A549 (cell line): ENCODE measurements around the gene ZNF143. TPM values are rescaled to one million over a fixed set of nuclear protein-coding genes. Genes with fewer than 3 reads are reported as not detected.

ENCODE experiments used
- ATAC-seq, 2 experiments: fragments of 200-7000 bp in 1 of 2; fragments of >200 bp in 1 of 2; cut with Nextera tagmentation in 1 of 2; cut with Tn5 transposase in 1 of 2; 3 replicates each; pipeline versions ENCODE4 v1.8.0 to v1.9.1; 2018 to 2020; ENCODE audit warnings: mild to moderate bottlenecking in 1 of 2, moderate library complexity in 1 of 2
- CTCF ChIA-PET: fragments of 300-600 bp; sonication (Branson Sonifier 250); formaldehyde crosslinking; extraction: SDS; loops from one replicate; lab custom pipeline; 2021; ENCODE audit warnings: antibody characterized with exemption, inconsistent platforms; lab: Yijun Ruan, JAX
- POLR2A ChIA-PET: fragments of 350-600 bp; formaldehyde crosslinking; extraction: SDS; loops from one replicate; lab custom pipeline; 2021; ENCODE audit warnings: antibody characterized with exemption, inconsistent platforms; lab: Yijun Ruan, JAX
- DNase-seq, 2 experiments: peaks; one replicate each; pipeline versions ENCODE4 v3.0.0 to v3.0.0-alpha.2; 2011 to 2016; ENCODE audit warnings: low read depth in 1 of 2, low spot score in 1 of 2
- FAIRE-seq: peaks from 2 replicates; lab custom pipeline; 2011; peaks lifted over from hg19 to GRCh38; lab: Jason Lieb, UNC
- H3K27ac ChIP-seq, 2 experiments: fragments of >200 bp; sonication (Bioruptor Twin); formaldehyde crosslinking; 3 replicates each; pipeline ENCODE4 v1.5.1; 2016 to 2017
- H3K4me1 ChIP-seq: fragments of >200 bp; sonication (Bioruptor Twin); formaldehyde crosslinking; 3 replicates; pipeline ENCODE4 v1.6.1; 2016
- H3K4me2 ChIP-seq: fragments of >200 bp; sonication (Bioruptor Twin); formaldehyde crosslinking; 3 replicates; pipeline ENCODE4 v1.6.1; 2016
- H3K4me3 ChIP-seq: fragments of >200 bp; sonication (Bioruptor Twin); formaldehyde crosslinking; 3 replicates; pipeline ENCODE4 v1.5.1; 2016
- H3K9me3 ChIP-seq: fragments of >200 bp; sonication (Bioruptor Twin); formaldehyde crosslinking; 3 replicates; pipeline ENCODE4 v1.6.1; 2016
- CBX2 ChIP-seq: fragments of 200-600 bp; sonication (generic); IDR thresholded peaks from 2 replicates; pipeline ENCODE4 v1.6.1; 2016; ENCODE audit warnings: low read depth, mild to moderate bottlenecking, borderline replicate concordance
- E2F6 ChIP-seq: IDR thresholded peaks from 2 replicates; pipeline ENCODE4 v1.6.1; 2012; ENCODE audit warnings: low read depth, borderline replicate concordance
- EP300 ChIP-seq, 2 experiments: fragments of >200 bp; sonication (Bioruptor Twin); formaldehyde crosslinking; IDR thresholded peaks; 2 replicates in 1 of 2; 3 replicates in 1 of 2; pipeline ENCODE4 v1.6.1; 2016 to 2017
- ESRRA ChIP-seq: fragments of 150-350 bp; IDR thresholded peaks from 2 replicates; pipeline ENCODE4 v1.6.1; 2014; ENCODE audit warnings: mild to moderate bottlenecking, low read length, borderline replicate concordance
- FOSB ChIP-seq: fragments of 250-450 bp; sonication (Bioruptor Pico); IDR thresholded peaks from 2 replicates; pipeline ENCODE4 v1.5.0; 2020; ENCODE audit warnings: mild to moderate bottlenecking, moderate library complexity
- GATA3 ChIP-seq: IDR thresholded peaks from 2 replicates; pipeline ENCODE4 v1.6.1; 2012; ENCODE audit warnings: borderline replicate concordance
- HDAC2 ChIP-seq: fragments of 200-600 bp; sonication (generic); IDR thresholded peaks from 2 replicates; pipeline ENCODE4 v1.6.1; 2016
- HMGXB4 ChIP-seq: fragments of 250-450 bp; sonication (Bioruptor Pico); IDR thresholded peaks from 2 replicates; pipeline ENCODE4 v1.5.0; 2021; ENCODE audit warnings: mild to moderate bottlenecking, moderate library complexity, borderline replicate concordance
- HOXA7 ChIP-seq: fragments of 250-450 bp; sonication (Bioruptor Pico); IDR thresholded peaks from 2 replicates; pipeline ENCODE4 v1.5.0; 2020; ENCODE audit warnings: mild to moderate bottlenecking, moderate library complexity
- HOXB13 ChIP-seq: fragments of 250-450 bp; sonication (Bioruptor Pico); IDR thresholded peaks from 2 replicates; pipeline ENCODE4 v1.5.0; 2020; ENCODE audit warnings: low read depth, mild to moderate bottlenecking, moderate library complexity
- HOXB5 ChIP-seq: fragments of 250-450 bp; sonication (Bioruptor Pico); IDR thresholded peaks from 2 replicates; pipeline ENCODE4 v1.5.0; 2020; ENCODE audit warnings: mild to moderate bottlenecking, moderate library complexity
- JUN ChIP-seq, 2 experiments: fragments of >200 bp; sonication (Bioruptor Twin); formaldehyde crosslinking; IDR thresholded peaks; 2 replicates in 1 of 2; 3 replicates in 1 of 2; pipeline ENCODE4 v1.6.1; 2016 to 2017
- MAX ChIP-seq: IDR thresholded peaks from 2 replicates; pipeline ENCODE4 v1.6.1; 2012
- MYC ChIP-seq: IDR thresholded peaks from 2 replicates; pipeline ENCODE4 v1.6.1; 2012; ENCODE audit warnings: mild to moderate bottlenecking, inconsistent platforms, low read length, improper control_type of control experiment, borderline replicate concordance
- RAD21 ChIP-seq, 2 experiments: fragments of >200 bp in 1 of 2; sonication (Bioruptor Twin) in 1 of 2; formaldehyde crosslinking in 1 of 2; IDR thresholded peaks in 1 of 2; conservative IDR thresholded peaks in 1 of 2; 2 replicates in 1 of 2; 3 replicates in 1 of 2; pipeline ENCODE4 v1.6.1; 2012 to 2018; ENCODE audit warnings: inconsistent platforms in 1 of 2
- RARB ChIP-seq: fragments of 250-450 bp; sonication (Bioruptor Pico); IDR thresholded peaks from 2 replicates; pipeline ENCODE4 v1.8.0; 2021; ENCODE audit warnings: mild to moderate bottlenecking, moderate library complexity
- SREBF2 ChIP-seq: fragments of 450-650 bp; IDR thresholded peaks from 2 replicates; pipeline ENCODE4 v1.6.1; 2014; ENCODE audit warnings: mild to moderate bottlenecking, moderate library complexity
- TFCP2L1 ChIP-seq: fragments of 250-450 bp; sonication (Bioruptor Pico); IDR thresholded peaks from 2 replicates; pipeline ENCODE4 v1.5.0; 2021; ENCODE audit warnings: mild to moderate bottlenecking
- TP53 ChIP-seq: fragments of 250-450 bp; sonication (Bioruptor Pico); IDR thresholded peaks from 2 replicates; pipeline ENCODE4 v1.5.0; 2021; ENCODE audit warnings: mild to moderate bottlenecking, moderate library complexity
- ZC3H11A ChIP-seq: fragments of 450-650 bp; IDR thresholded peaks from 2 replicates; pipeline ENCODE4 v1.6.1; 2014; ENCODE audit warnings: antibody characterized with exemption, mild to moderate bottlenecking
- ZNF302 ChIP-seq: fragments of 250-450 bp; sonication (Bioruptor Pico); IDR thresholded peaks from 2 replicates; pipeline ENCODE4 v1.9.0; 2021; ENCODE audit warnings: inconsistent platforms, mild to moderate bottlenecking, moderate library complexity
- WGBS: methylation state at CpG from one replicate; pipeline ENCODE4 v1.1.6; 2017; ENCODE audit errors: missing lambda C conversion rate; 5-methylcytosine and 5-hydroxymethylcytosine counted together
- polyA plus RNA-seq, 4 experiments: library from polyadenylated mRNA; depleted of rRNA in 3 of 4; stranded (reverse); fragments of >200 nt; fragmentation: RNase III in 1 of 4; extraction: RNeasy Plus Mini Kit Qiagen cat#74134 plus additional on column Dnase treatment in 1 of 4; gene quantifications; 2 replicates in 3 of 4; 3 replicates in 1 of 4; pipeline ENCODE4 v1.2.3, GENCODE V29; 2011 to 2017
- TF ChIP-seq, protein P1 (sequence below): fragments of 150-350 bp; IDR thresholded peaks from 2 replicates; pipeline ENCODE4 v1.6.1; 2014; ENCODE audit warnings: low read depth, mild to moderate bottlenecking, low read length
- TF ChIP-seq, protein P2 (sequence below): fragments of 250-450 bp; sonication (Bioruptor Pico); IDR thresholded peaks from 2 replicates; pipeline ENCODE4 v1.5.0; 2020; ENCODE audit warnings: low read depth, mild to moderate bottlenecking, moderate library complexity
- TF ChIP-seq, protein P3 (sequence below): IDR thresholded peaks from 2 replicates; pipeline ENCODE4 v1.6.1; 2012

The ZNF143 gene
- polyA plus RNA-seq, 2 of the 4 experiments (the other 2 are of a cell fraction): 14.4 to 38.4 TPM

GRCh38 chr11:9530020-9530621 is 69.3 kb downstream of the ZNF143 start:
- Histone ChIP-seq H3K27ac (peak overlapping the region; percentile 65 to 81; a peak in 4 of 6 replicates), H3K9me3 (no peaks in the 10 kb centered on the region), H3K4me2 (no peak overlapping the region; the same call in 2 of the 3 replicates), H3K4me1 (peaks cover 48% of the 10 kb centered on the region), H3K4me3 (no peak overlapping the region)
- FAIRE-seq (no peak), DNase-seq (no peak), ATAC-seq (peak; percentile 8 to 17; a peak in 3 of 6 replicates)
- TF ChIP-seq TFCP2L1 (CRISPR knock-in tag): no peak
- TF ChIP-seq JUN (IDR thresholded peaks at IDR 0.05): no peak
- no peak for TF ChIP-seq RAD21 (conservative IDR thresholded peaks at IDR 0.05 in 1 of 2, IDR thresholded peaks at IDR 0.05 in 1 of 2)
- no peak for TF ChIP-seq EP300 (IDR thresholded peaks at IDR 0.05)
- TF ChIP-seq HMGXB4 (CRISPR knock-in tag): no peak
- CTCF ChIA-PET: interaction anchor here (0.6 to 2.7 kb wide), 5 partner anchors 8 to 73 kb away, joined by 3 to 15 read pairs (median 3); no protein-coding TSS in a partner anchor
- 86% methylated on average over 9 of the region's 9 CpGs for WGBS
- POLR2A ChIA-PET: no interaction called here

DNA sequence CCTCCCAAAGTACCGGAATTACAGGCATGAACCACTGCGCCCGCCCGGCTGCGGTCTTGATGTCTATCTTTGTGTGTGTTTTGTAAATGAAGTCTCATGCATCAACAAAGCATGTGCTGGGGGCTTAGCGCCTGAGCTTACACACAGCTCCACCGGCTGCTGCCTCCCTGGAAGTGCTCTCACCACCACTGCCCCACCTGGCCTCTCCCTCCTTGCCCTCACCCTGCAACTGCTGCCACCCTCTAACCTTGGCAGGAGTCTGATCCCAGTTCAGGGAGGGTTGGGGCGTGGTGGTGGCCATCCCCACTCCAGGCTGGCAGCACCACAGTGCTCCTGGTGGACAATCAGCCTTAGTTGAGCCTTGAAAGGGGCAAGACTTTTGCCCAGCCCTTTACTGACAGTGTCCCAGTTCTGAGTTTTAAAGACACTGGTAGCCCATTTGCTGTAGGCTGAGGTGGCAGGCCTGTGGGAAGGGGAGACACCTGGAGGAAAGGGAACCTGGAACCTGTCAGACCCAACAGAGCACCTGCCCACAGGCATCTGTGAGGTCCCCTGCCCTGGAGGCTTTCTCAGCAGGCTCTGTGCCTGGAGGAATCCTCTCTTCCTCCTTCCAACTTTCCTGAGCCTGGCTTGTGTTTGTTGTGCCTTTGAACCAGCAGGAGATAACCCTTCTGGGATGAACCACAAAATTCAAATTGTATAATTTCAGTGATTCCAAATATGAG is 70.3 kb downstream of the ZNF143 start:
- H3K9me3 ChIP-seq: no peaks in the 10 kb centered on the region
- POLR2A ChIA-PET: no interaction called here
- FAIRE-seq (no peak), ATAC-seq (peak; percentile 71 to 74; a peak in 5 of 6 replicates), DNase-seq (peak in 1 of 2 experiments; percentile 33)
- no peak overlapping the region for H3K4me3 ChIP-seq
- no peak overlapping the region for H3K4me2 ChIP-seq
- H3K4me1 ChIP-seq: peaks cover 52% of the 10 kb centered on the region
- H3K27ac ChIP-seq: peak overlapping the region; percentile 23 to 24; a peak in 2 of 6 replicates
- 93% methylated on average over 7 of the region's 8 CpGs for WGBS
- no peak for TF ChIP-seq MYC
- TF ChIP-seq E2F6: no peak
- TF ChIP-seq ESRRA: no peak
- no peak for TF ChIP-seq SREBF2
- TF ChIP-seq FOSB: no peak
- CTCF ChIA-PET: interaction anchor here (1.2 kb wide), 1 partner anchor 10 kb away, joined by 3 read pairs; no protein-coding TSS in a partner anchor

GRCh38 chr11:9533058-9533457 is 72.2 kb downstream of the ZNF143 start:
- Histone ChIP-seq H3K9me3 (no peaks in the 10 kb centered on the region), H3K4me3 (no peak overlapping the region), H3K4me1 (peaks cover 37% of the 10 kb centered on the region), H3K4me2 (no peak overlapping the region), H3K27ac (no peak overlapping the region)
- ATAC-seq (no peak), FAIRE-seq (no peak), DNase-seq (no peak)
- TF ChIP-seq ZNF302: no peak
- TF ChIP-seq JUN (IDR thresholded peaks at IDR 0.05): no peak
- no peak for TF ChIP-seq CBX2
- TF ChIP-seq, protein P1, sequence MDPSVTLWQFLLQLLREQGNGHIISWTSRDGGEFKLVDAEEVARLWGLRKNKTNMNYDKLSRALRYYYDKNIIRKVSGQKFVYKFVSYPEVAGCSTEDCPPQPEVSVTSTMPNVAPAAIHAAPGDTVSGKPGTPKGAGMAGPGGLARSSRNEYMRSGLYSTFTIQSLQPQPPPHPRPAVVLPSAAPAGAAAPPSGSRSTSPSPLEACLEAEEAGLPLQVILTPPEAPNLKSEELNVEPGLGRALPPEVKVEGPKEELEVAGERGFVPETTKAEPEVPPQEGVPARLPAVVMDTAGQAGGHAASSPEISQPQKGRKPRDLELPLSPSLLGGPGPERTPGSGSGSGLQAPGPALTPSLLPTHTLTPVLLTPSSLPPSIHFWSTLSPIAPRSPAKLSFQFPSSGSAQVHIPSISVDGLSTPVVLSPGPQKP: no peak
- no peak for TF ChIP-seq ZC3H11A
- TF ChIP-seq GATA3: no peak
- TF ChIP-seq HOXB13 (CRISPR knock-in tag): no peak
- TF ChIP-seq RAD21 (conservative IDR thresholded peaks at IDR 0.05 in 1 of 2, IDR thresholded peaks at IDR 0.05 in 1 of 2): no peak
- no peak for TF ChIP-seq HOXA7 (CRISPR knock-in tag)
- TF ChIP-seq RARB: no peak
- no peak for TF ChIP-seq TP53 (CRISPR knock-in tag)
- TF ChIP-seq HOXB5: no peak
- TF ChIP-seq, protein P2, sequence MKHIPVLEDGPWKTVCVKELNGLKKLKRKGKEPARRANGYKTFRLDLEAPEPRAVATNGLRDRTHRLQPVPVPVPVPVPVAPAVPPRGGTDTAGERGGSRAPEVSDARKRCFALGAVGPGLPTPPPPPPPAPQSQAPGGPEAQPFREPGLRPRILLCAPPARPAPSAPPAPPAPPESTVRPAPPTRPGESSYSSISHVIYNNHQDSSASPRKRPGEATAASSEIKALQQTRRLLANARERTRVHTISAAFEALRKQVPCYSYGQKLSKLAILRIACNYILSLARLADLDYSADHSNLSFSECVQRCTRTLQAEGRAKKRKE (CRISPR knock-in tag): no peak
- no peak for TF ChIP-seq MAX
- TF ChIP-seq, protein P3, sequence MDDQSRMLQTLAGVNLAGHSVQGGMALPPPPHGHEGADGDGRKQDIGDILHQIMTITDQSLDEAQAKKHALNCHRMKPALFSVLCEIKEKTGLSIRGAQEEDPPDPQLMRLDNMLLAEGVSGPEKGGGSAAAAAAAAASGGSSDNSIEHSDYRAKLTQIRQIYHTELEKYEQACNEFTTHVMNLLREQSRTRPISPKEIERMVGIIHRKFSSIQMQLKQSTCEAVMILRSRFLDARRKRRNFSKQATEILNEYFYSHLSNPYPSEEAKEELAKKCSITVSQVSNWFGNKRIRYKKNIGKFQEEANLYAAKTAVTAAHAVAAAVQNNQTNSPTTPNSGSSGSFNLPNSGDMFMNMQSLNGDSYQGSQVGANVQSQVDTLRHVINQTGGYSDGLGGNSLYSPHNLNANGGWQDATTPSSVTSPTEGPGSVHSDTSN: no peak
- no peak for TF ChIP-seq HDAC2
- ChIA-PET POLR2A (interaction anchor here (3.1 kb wide), 1 partner anchor 40 kb away, joined by 17 read pairs; the partner anchor contains the start of gene WEE1), CTCF (interaction anchor here (0.6 to 3.4 kb wide), 4 partner anchors 31 to 437 kb away, joined by 3 to 33 read pairs (median 16); partner anchors contain the start of gene WEE1)
- WGBS: 90% methylated on average over 9 of the region's 9 CpGs
